Progenitor cell of endocrine pancreas (in vitro differentiated cells): ENCODE data around the gene SEC16A. TPM values are rescaled to one million over a fixed set of nuclear protein-coding genes. Genes with fewer than 3 reads are reported as not detected.

Experiments used
- DNase-seq: peaks from one replicate; pipeline ENCODE4 v3.0.0; 2021; ENCODE audit warnings: low spot score; ENCODE audit not compliant: unreplicated experiment
- H3K27ac Mint-ChIP-seq: 2 replicates; pipeline ENCODE4 v1.8.0; 2021; ENCODE audit warnings: mild to moderate bottlenecking, moderate library complexity, mixed read lengths
- H3K27me3 Mint-ChIP-seq: 2 replicates; pipeline ENCODE4 v1.8.0; 2021; ENCODE audit warnings: mixed read lengths
- H3K36me3 Mint-ChIP-seq: 2 replicates; pipeline ENCODE4 v1.8.0; 2022; ENCODE audit warnings: mixed read lengths; ENCODE audit not compliant: insufficient read depth
- H3K4me1 Mint-ChIP-seq: 2 replicates; pipeline ENCODE4 v1.8.0; 2021; ENCODE audit warnings: low read depth, mixed read lengths
- H3K4me3 Mint-ChIP-seq: 2 replicates; pipeline ENCODE4 v1.8.0; 2021; ENCODE audit warnings: low read depth, mild to moderate bottlenecking, moderate library complexity, mixed read lengths
- H3K9me3 Mint-ChIP-seq: 2 replicates; pipeline ENCODE4 v1.8.0; 2021; ENCODE audit warnings: low read depth, mixed read lengths
- CTCF ChIP-seq: fragments of 200-600 bp; sonication (generic); IDR thresholded peaks from one replicate; pipeline ENCODE4 v1.5.0; 2021; ENCODE audit warnings: antibody characterized with exemption, mild to moderate bottlenecking; ENCODE audit not compliant: unreplicated experiment
- total RNA-seq: library from RNA; stranded (reverse); gene quantifications from 2 replicates; pipeline ENCODE4 v1.2.1, GENCODE V29; 2021

SEC16A gene
- total RNA-seq, 1 donor from 2014 or later: 76.1 TPM

- TF ChIP-seq CTCF: no peak
- peaks cover 7% of the 10 kb centered on the region for H3K36me3 Mint-ChIP-seq
- no peaks in the 10 kb centered on the region for H3K27me3 Mint-ChIP-seq
- no peak for DNase-seq
- no peak overlapping the region for H3K27ac Mint-ChIP-seq
- H3K9me3 Mint-ChIP-seq: no peaks in the 10 kb centered on the region
- peaks cover 10% of the 10 kb centered on the region for H3K4me1 Mint-ChIP-seq
- peak overlapping the region; percentile 86 for H3K4me3 Mint-ChIP-seq
Observed at GRCh38 chr9:136398286-136398685, 84.6 kb downstream of the SEC16A start.

GRCh38 chr9:136397643-136398042, 85.2 kb downstream of the SEC16A start:
- no peak overlapping the region for H3K27ac Mint-ChIP-seq
- H3K4me3 Mint-ChIP-seq: no peak overlapping the region
- no peak for DNase-seq
- H3K36me3 Mint-ChIP-seq: peaks cover 7% of the 10 kb centered on the region
- H3K27me3 Mint-ChIP-seq: no peaks in the 10 kb centered on the region
- TF ChIP-seq CTCF: no peak
- peaks cover 10% of the 10 kb centered on the region for H3K4me1 Mint-ChIP-seq
- no peaks in the 10 kb centered on the region for H3K9me3 Mint-ChIP-seq

- Mint-ChIP-seq H3K36me3 (peaks cover 10% of the 10 kb centered on the region), H3K4me1 (peaks cover 10% of the 10 kb centered on the region), H3K9me3 (no peaks in the 10 kb centered on the region), H3K27me3 (no peaks in the 10 kb centered on the region), H3K4me3 (no peak overlapping the region), H3K27ac (no peak overlapping the region)
- no peak for DNase-seq
- no peak for TF ChIP-seq CTCF
Observed at GRCh38 chr9:136396219-136396515, 86.7 kb downstream of the SEC16A start.

- no peaks in the 10 kb centered on the region for H3K27me3 Mint-ChIP-seq
- H3K4me3 Mint-ChIP-seq: no peak overlapping the region
- H3K9me3 Mint-ChIP-seq: no peaks in the 10 kb centered on the region
- no peak for DNase-seq
- H3K27ac Mint-ChIP-seq: no peak overlapping the region
- H3K4me1 Mint-ChIP-seq: peaks cover 10% of the 10 kb centered on the region
- H3K36me3 Mint-ChIP-seq: peaks cover 10% of the 10 kb centered on the region
- TF ChIP-seq CTCF: no peak
Observed at GRCh38 chr9:136395345-136396218, 87.3 kb downstream of the SEC16A start.

- no peak for TF ChIP-seq CTCF
- Mint-ChIP-seq H3K27ac (no peak overlapping the region), H3K4me3 (no peak overlapping the region), H3K4me1 (peaks cover 10% of the 10 kb centered on the region), H3K36me3 (peaks cover 11% of the 10 kb centered on the region), H3K27me3 (no peaks in the 10 kb centered on the region), H3K9me3 (no peaks in the 10 kb centered on the region)
- no peak for DNase-seq
Observed at GRCh38 chr9:136395020-136395340, 87.9 kb downstream of the SEC16A start.
